Fibroblast of lung (primary cell): Measurements from ENCODE around the gene RASA1. TPM values are rescaled to one million over a fixed set of nuclear protein-coding genes. Genes with fewer than 3 reads are reported as not detected.

Source experiments
- DNase-seq, 2 donors: peaks; one replicate each; pipeline versions ENCODE4 v3.0.0 to v3.0.0-alpha.2; 2010; ENCODE audit warnings: low read depth in 2 of 2
- H2AFZ ChIP-seq: 2 replicates; pipeline ENCODE4 v1.5.1; 2012; ENCODE audit warnings: low read length, control low read depth, inconsistent platforms
- H3K27ac ChIP-seq: 2 replicates; pipeline ENCODE4 v1.5.1; 2011; ENCODE audit warnings: low read length, control low read depth; ENCODE audit not compliant: insufficient read depth
- H3K27me3 ChIP-seq: 2 replicates; pipeline ENCODE4 v1.5.1; 2011; ENCODE audit warnings: mild to moderate bottlenecking, low read length; ENCODE audit not compliant: control insufficient read depth, insufficient read depth
- H3K36me3 ChIP-seq: 2 replicates; pipeline ENCODE4 v1.5.1; 2011; ENCODE audit warnings: low read length; ENCODE audit not compliant: control insufficient read depth, insufficient read depth
- H3K4me1 ChIP-seq: 2 replicates; pipeline ENCODE4 v1.5.1; 2011; ENCODE audit warnings: low read length; ENCODE audit not compliant: control insufficient read depth, insufficient read depth; ENCODE audit errors: extremely low read depth
- H3K4me2 ChIP-seq: 2 replicates; pipeline ENCODE4 v1.5.1; 2011; ENCODE audit warnings: low read length, control low read depth; ENCODE audit not compliant: insufficient read depth; ENCODE audit errors: extremely low read depth
- H3K4me3 ChIP-seq, 4 experiments: fragments of 200-600 bp in 1 of 4; sonication (generic) in 1 of 4; replicated peaks in 1 of 4; 2 replicates each; pipeline ENCODE4 v1.5.1; 2011 to 2016; ENCODE audit warnings: low read length in 4 of 4, low read depth in 3 of 4, mild to moderate bottlenecking in 3 of 4, control low read depth in 2 of 4, inconsistent platforms in 1 of 4, mixed read lengths in 1 of 4; ENCODE audit not compliant: insufficient read depth in 1 of 4; ENCODE audit errors: control extremely low read depth in 1 of 4
- H3K79me2 ChIP-seq: 2 replicates; pipeline ENCODE4 v1.5.1; 2012; ENCODE audit warnings: mild to moderate bottlenecking, low read length, inconsistent platforms; ENCODE audit not compliant: control insufficient read depth, insufficient read depth
- H3K9ac ChIP-seq: 2 replicates; pipeline ENCODE4 v1.5.1; 2011; ENCODE audit warnings: mild to moderate bottlenecking, low read length, control low read depth; ENCODE audit not compliant: insufficient read depth
- H3K9me3 ChIP-seq: 2 replicates; pipeline ENCODE4 v1.5.1; 2012; ENCODE audit warnings: low read depth, low read length; ENCODE audit not compliant: control insufficient read depth, insufficient read depth
- H4K20me1 ChIP-seq: 2 replicates; pipeline ENCODE4 v1.5.1; 2011; ENCODE audit warnings: low read length; ENCODE audit not compliant: control insufficient read depth, insufficient read depth; ENCODE audit errors: extremely low read depth
- EZH2 ChIP-seq: IDR thresholded peaks from 2 replicates; pipeline ENCODE4 v1.5.1; 2012; ENCODE audit warnings: low read length, control low read depth, mild to moderate bottlenecking; ENCODE audit errors: missing control alignments
- polyA plus RNA-seq, 2 donors: library from polyadenylated mRNA; depleted of rRNA in 1 of 2; stranded (reverse) in 1 of 2; unstranded in 1 of 2; fragments of >200 nt; gene quantifications; 2 replicates each; pipeline ENCODE4 v1.2.1, GENCODE V29; 2011 to 2012; ENCODE audit warnings: missing spikeins in 1 of 2
- total RNA-seq: library from RNA; depleted of rRNA; stranded (reverse); fragments of >200 nt; gene quantifications from 2 replicates; pipeline ENCODE4 v1.2.1, GENCODE V29; 2014
- TF ChIP-seq, protein P1 (sequence below), 2 donors: IDR thresholded peaks in 1 of 2; conservative IDR thresholded peaks in 1 of 2; 1 replicate in 1 of 2; 2 replicates in 1 of 2; pipeline ENCODE4 v1.5.1; 2011 to 2012; ENCODE audit warnings: low read length in 2 of 2, control low read depth in 1 of 2, inconsistent platforms in 1 of 2, low read depth in 1 of 2, mild to moderate bottlenecking in 1 of 2

RASA1 gene
- total and polyA plus RNA-seq, 2 donors (not counting 1 experiment from before 2014, with no cell fraction given) = 45.8 to 66.6 TPM

DNA sequence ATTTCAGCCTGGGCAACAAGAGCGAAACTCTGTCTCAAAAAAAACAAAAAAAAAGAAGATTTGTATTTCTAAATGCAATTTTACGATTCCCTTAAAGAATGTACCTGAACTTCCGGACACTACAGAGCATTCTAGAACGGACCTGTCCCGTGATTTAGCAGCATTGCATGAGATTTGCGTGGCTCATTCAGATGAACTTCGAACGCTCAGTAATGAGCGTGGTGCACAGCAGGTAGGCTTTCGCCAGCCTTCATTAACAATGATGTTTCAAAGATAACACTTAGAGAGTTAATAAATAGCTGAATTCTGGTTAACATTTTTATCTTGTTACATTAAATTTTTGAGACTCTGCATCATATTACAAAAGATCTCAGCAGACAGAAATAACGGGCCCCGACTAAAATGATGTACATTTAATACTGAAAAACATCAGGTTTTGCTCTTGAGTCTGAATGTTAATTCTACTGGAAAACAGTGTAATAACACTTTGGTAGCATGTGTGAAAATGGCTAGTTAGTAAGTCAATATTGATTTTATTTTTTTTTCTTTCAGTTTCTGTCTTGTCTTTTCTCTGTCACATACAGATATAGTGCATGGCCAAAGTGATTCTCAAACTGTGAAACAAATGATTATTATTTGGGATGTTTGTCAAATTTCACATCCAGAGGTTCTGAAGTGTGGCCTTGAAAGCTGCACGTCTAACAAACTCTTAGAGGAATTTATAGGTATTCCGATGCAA, 121.8 kb downstream of the RASA1 start:
- no peak overlapping the region for H3K27ac ChIP-seq
- H3K4me3 ChIP-seq = no peak overlapping the region
- no peak overlapping the region for H2AFZ ChIP-seq
- peaks cover 6% of the 10 kb centered on the region for H3K36me3 ChIP-seq
- no peaks in the 10 kb centered on the region for H4K20me1 ChIP-seq
- no peak overlapping the region for H3K9ac ChIP-seq
- no peak for TF ChIP-seq EZH2
- TF ChIP-seq, protein P1, sequence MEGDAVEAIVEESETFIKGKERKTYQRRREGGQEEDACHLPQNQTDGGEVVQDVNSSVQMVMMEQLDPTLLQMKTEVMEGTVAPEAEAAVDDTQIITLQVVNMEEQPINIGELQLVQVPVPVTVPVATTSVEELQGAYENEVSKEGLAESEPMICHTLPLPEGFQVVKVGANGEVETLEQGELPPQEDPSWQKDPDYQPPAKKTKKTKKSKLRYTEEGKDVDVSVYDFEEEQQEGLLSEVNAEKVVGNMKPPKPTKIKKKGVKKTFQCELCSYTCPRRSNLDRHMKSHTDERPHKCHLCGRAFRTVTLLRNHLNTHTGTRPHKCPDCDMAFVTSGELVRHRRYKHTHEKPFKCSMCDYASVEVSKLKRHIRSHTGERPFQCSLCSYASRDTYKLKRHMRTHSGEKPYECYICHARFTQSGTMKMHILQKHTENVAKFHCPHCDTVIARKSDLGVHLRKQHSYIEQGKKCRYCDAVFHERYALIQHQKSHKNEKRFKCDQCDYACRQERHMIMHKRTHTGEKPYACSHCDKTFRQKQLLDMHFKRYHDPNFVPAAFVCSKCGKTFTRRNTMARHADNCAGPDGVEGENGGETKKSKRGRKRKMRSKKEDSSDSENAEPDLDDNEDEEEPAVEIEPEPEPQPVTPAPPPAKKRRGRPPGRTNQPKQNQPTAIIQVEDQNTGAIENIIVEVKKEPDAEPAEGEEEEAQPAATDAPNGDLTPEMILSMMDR (conservative IDR thresholded peaks at IDR 0.05 in 1 of 2, IDR thresholded peaks at IDR 0.05 in 1 of 2; ENCODE audit: low read depth in 1 of 2, low read length in 2 of 2) = no peak
- no peak for DNase-seq
- no peaks in the 10 kb centered on the region for H3K27me3 ChIP-seq
- no peaks in the 10 kb centered on the region for H3K9me3 ChIP-seq
- peaks cover 6% of the 10 kb centered on the region for H3K79me2 ChIP-seq
- no peak overlapping the region for H3K4me2 ChIP-seq
- H3K4me1 ChIP-seq = peaks cover 19% of the 10 kb centered on the region

DNA sequence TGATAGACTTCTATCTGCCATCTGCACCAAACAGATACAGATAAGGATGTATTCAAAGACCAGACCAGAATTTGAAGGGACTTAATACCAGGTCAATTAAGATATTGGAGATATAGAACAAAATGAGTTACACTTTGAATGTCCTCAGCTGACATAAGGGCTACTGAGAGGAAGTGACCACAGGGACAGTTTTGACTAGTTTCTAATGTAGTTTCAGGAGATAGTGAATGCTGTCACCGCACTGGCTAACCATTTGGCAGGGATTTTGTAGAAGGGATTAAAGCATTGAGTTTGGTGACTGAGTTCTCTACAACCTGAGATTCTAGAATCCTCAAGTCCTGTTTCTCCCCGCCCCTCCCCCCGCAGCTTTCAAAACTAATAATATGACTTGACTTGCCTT, 122.4 kb downstream of the RASA1 start:
- no peak overlapping the region for H3K27ac ChIP-seq
- H3K9ac ChIP-seq = no peak overlapping the region

DNA sequence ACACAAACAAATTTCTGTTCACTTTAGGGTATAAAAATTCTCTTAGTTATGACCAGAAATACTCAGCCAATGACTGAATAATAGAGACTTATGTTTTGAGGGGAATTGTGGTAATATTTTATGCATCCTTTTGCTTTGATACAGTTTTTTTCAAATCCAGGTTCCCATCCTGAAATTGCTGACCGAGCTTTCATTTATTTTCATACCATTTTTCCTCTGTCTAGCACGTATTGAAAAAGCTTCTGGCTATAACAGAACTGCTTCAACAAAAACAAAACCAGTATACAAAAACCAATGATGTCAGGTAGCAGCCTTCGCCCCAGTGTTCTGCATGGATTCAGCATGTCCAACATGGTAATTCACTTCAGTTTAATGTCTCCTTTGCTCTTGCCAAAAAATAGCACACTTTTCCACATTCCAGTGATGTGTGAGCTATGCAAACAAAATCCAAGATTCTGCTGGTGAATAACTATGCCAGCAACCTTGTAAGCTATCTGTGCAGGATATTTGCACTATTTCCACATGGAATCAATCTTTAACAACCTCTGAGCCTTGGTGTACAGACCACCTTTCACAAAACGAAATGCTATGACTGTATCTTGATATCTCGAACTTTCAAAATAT, 123.0 kb downstream of the RASA1 start:
- DNase-seq = peak; percentile 14 to 57
- Histone ChIP-seq H4K20me1 (no peaks in the 10 kb centered on the region), H3K36me3 (peaks cover 6% of the 10 kb centered on the region), H3K27ac (no peak overlapping the region), H3K4me3 (no peak overlapping the region), H3K27me3 (no peaks in the 10 kb centered on the region), H3K9me3 (no peaks in the 10 kb centered on the region), H3K4me1 (peaks cover 28% of the 10 kb centered on the region), H3K4me2 (no peak overlapping the region), H3K9ac (no peak overlapping the region), H2AFZ (no peak overlapping the region), H3K79me2 (peaks cover 10% of the 10 kb centered on the region)
- TF ChIP-seq EZH2 = no peak
- TF ChIP-seq, protein P1 (conservative IDR thresholded peaks at IDR 0.05 in 1 of 2, IDR thresholded peaks at IDR 0.05 in 1 of 2; ENCODE audit: low read depth in 1 of 2, low read length in 2 of 2) = no peak

More for the DNA sequence above, 122.4 kb downstream of the RASA1 start:
- H3K27me3 ChIP-seq = no peaks in the 10 kb centered on the region
- no peak overlapping the region for H3K4me2 ChIP-seq
- H3K79me2 ChIP-seq = peaks cover 6% of the 10 kb centered on the region
- DNase-seq = no peak
- no peak overlapping the region for H2AFZ ChIP-seq
- peaks cover 6% of the 10 kb centered on the region for H3K36me3 ChIP-seq
- no peaks in the 10 kb centered on the region for H3K9me3 ChIP-seq
- no peak overlapping the region for H3K4me3 ChIP-seq
- H4K20me1 ChIP-seq = no peaks in the 10 kb centered on the region
- TF ChIP-seq, protein P1 (conservative IDR thresholded peaks at IDR 0.05 in 1 of 2, IDR thresholded peaks at IDR 0.05 in 1 of 2; ENCODE audit: low read depth in 1 of 2, low read length in 2 of 2) = no peak
- TF ChIP-seq EZH2 = no peak
- peaks cover 23% of the 10 kb centered on the region for H3K4me1 ChIP-seq
